Right kidney (tissue), 9 donors: ENCODE results near the gene MED6.

ENCODE experiments used
- DNase-seq: peaks from one replicate; pipeline ENCODE4 v3.0.0-alpha.2; 2016
- long read RNA-seq, 8 donors: transcript quantifications; one replicate each; lab custom pipeline, GENCODE V29; 2026

Gene MED6
- long read RNA-seq, donor 1, transcript MED6-201 (8 exons, 1,995 nt) = major isoform, 6 of 8 reads
- long read RNA-seq, donor 1, partial matches to known transcripts = 0 of 8 reads
- long read RNA-seq, donor 1, other reads (novel, unspliced or antisense) = 0 of 8 reads
- long read RNA-seq, donor 2, transcript MED6-201 (8 exons, 1,995 nt) = major isoform, 7 of 7 reads
- long read RNA-seq, donor 2, partial matches to known transcripts = 0 of 7 reads
- long read RNA-seq, donor 2, other reads (novel, unspliced or antisense) = 0 of 7 reads
- long read RNA-seq, donor 3, partial matches to known transcripts = 0 of 2 reads
- long read RNA-seq, donor 3, other reads (novel, unspliced or antisense) = 0 of 2 reads
- long read RNA-seq, donor 4, transcript MED6-201 (8 exons, 1,995 nt) = major isoform, 5 of 8 reads
- long read RNA-seq, donor 4, partial matches to known transcripts = 0 of 8 reads
- long read RNA-seq, donor 4, other reads (novel, unspliced or antisense) = 0 of 8 reads
- long read RNA-seq, donor 5, transcript MED6-201 (8 exons, 1,995 nt) = major isoform, 7 of 10 reads
- long read RNA-seq, donor 5, partial matches to known transcripts = 0 of 10 reads
- long read RNA-seq, donor 5, other reads (novel, unspliced or antisense) = 0 of 10 reads
- long read RNA-seq, donor 6, partial matches to known transcripts = 0 of 5 reads
- long read RNA-seq, donor 6, other reads (novel, unspliced or antisense) = 0 of 5 reads
- long read RNA-seq, donor 7 = 0 reads
- long read RNA-seq, donor 8, transcript MED6-201 (8 exons, 1,995 nt) = major isoform, 7 of 8 reads
- long read RNA-seq, donor 8, partial matches to known transcripts = 0 of 8 reads
- long read RNA-seq, donor 8, other reads (novel, unspliced or antisense) = 0 of 8 reads

GRCh38 chr14:70600382-70601157 is at the start of gene MED6:
Gene MED6, minus strand, starts transcription at chr14:70600655. Its CDS starts 18 bp downstream, at chr14:70600637.
- peak; percentile 56 for DNase-seq

- no peak for DNase-seq
These were observed 49.3 kb upstream of the MED6 start for GRCh38 chr14:70649803-70650202.

- no peak for DNase-seq
These were observed 47.9 kb upstream of the MED6 start for GRCh38 chr14:70648346-70648745.

GRCh38 chr14:70646705-70647104 is 46.2 kb upstream of the MED6 start:
- DNase-seq = no peak

- DNase-seq = no peak
These were observed 45.4 kb upstream of the MED6 start for GRCh38 chr14:70645892-70646291.

GRCh38 chr14:70643967-70644366 is 43.5 kb upstream of the MED6 start:
- DNase-seq = no peak

- peak; percentile 83 for DNase-seq
These were observed 42.1 kb upstream of the MED6 start for GRCh38 chr14:70642303-70643235.

- DNase-seq = no peak
These were observed 41.3 kb upstream of the MED6 start, which contains the start of gene TTC9 for GRCh38 chr14:70641548-70642302. Gene TTC9, plus strand, starts transcription at chr14:70641916. Its CDS starts 214 bp downstream, at chr14:70642130.

GRCh38 chr14:70640938-70641547 is 40.6 kb upstream of the MED6 start:
- DNase-seq = peak; percentile 61

GRCh38 chr14:70638416-70638815 is 38.0 kb upstream of the MED6 start:
- DNase-seq = no peak

GRCh38 chr14:70635971-70636595 is 35.6 kb upstream of the MED6 start:
- no peak for DNase-seq

- no peak for DNase-seq
These were observed 31.5 kb upstream of the MED6 start for GRCh38 chr14:70631948-70632347.

GRCh38 chr14:70624972-70625371 is 24.5 kb upstream of the MED6 start:
- no peak for DNase-seq

GRCh38 chr14:70622111-70622712 is 21.8 kb upstream of the MED6 start:
- DNase-seq = no peak

- no peak for DNase-seq
These were observed 19.3 kb upstream of the MED6 start for GRCh38 chr14:70619708-70620107.

- DNase-seq = no peak
These were observed 17.9 kb upstream of the MED6 start for GRCh38 chr14:70618314-70618713.

- no peak for DNase-seq
These were observed 16.2 kb upstream of the MED6 start for GRCh38 chr14:70616646-70617045.

- DNase-seq = no peak
These were observed 10.8 kb upstream of the MED6 start for GRCh38 chr14:70611216-70611615.

GRCh38 chr14:70602254-70602653 is 1.8 kb upstream of the MED6 start:
- DNase-seq = no peak
